WTC11 (cell line): ENCODE data around the gene PDE6D. TPM values are rescaled to one million over a fixed set of nuclear protein-coding genes. Genes with fewer than 3 reads are reported as not detected.
A peak's percentile ranks its signal among the peaks of the same experiment; 100 is the strongest.

Source experiments
- ATAC-seq: fragments of 200-7000 bp; cut with Tn5 transposase; 2 replicates; pipeline ENCODE4 v1.10.0; 2021; ENCODE audit warnings: mild to moderate bottlenecking, moderate library complexity
- CTCF ChIA-PET: fragments of 300-600 bp; sonication (Branson Sonifier 250); formaldehyde crosslinking; loops from one replicate; lab custom pipeline; 2021; ENCODE audit warnings: antibody characterized with exemption; lab: Charles Lee
- POLR2A ChIA-PET: fragments of 350-600 bp; sonication (Branson Sonifier 250); formaldehyde crosslinking; loops from one replicate; lab custom pipeline; 2021; ENCODE audit warnings: antibody characterized with exemption; lab: Charles Lee
- DNase-seq: peaks from one replicate; pipeline ENCODE4 v3.0.0; 2021; ENCODE audit warnings: low spot score
- H3K27ac Mint-ChIP-seq: 2 replicates; pipeline ENCODE4 v1.8.0; 2021; ENCODE audit warnings: mixed read lengths
- H3K27me3 Mint-ChIP-seq: 2 replicates; pipeline ENCODE4 v1.8.0; 2021; ENCODE audit warnings: low read depth, mild to moderate bottlenecking, moderate library complexity, mixed read lengths
- H3K36me3 Mint-ChIP-seq: 2 replicates; pipeline ENCODE4 v1.8.0; 2021; ENCODE audit warnings: mixed read lengths
- H3K4me1 Mint-ChIP-seq: 2 replicates; pipeline ENCODE4 v1.8.0; 2022; ENCODE audit warnings: mixed read lengths
- H3K4me3 Mint-ChIP-seq: 2 replicates; pipeline ENCODE4 v1.8.0; 2021; ENCODE audit warnings: mild to moderate bottlenecking, moderate library complexity, mixed read lengths
- H3K9me3 Mint-ChIP-seq: 2 replicates; pipeline ENCODE4 v1.8.0; 2021; ENCODE audit warnings: mixed read lengths
- ATF6 ChIP-seq: sonication (generic); formaldehyde crosslinking; IDR thresholded peaks from 2 replicates; pipeline ENCODE4 v1.8.1; 2023; ENCODE audit warnings: mild to moderate bottlenecking, missing genetic modification reagents
- CBFB ChIP-seq: sonication (generic); formaldehyde crosslinking; IDR thresholded peaks from 2 replicates; pipeline ENCODE4 v1.8.1; 2022; ENCODE audit warnings: mild to moderate bottlenecking, low read depth, missing genetic modification reagents
- ZMAT4 ChIP-seq: fragments of 250-450 bp; sonication (Bioruptor Pico); IDR thresholded peaks from 2 replicates; pipeline ENCODE4 v1.9.0; 2021; ENCODE audit warnings: mild to moderate bottlenecking
- ZNF121 ChIP-seq: sonication (generic); formaldehyde crosslinking; IDR thresholded peaks from 2 replicates; pipeline ENCODE4 v1.8.0; 2023; ENCODE audit warnings: missing genetic modification reagents
- ZNF263 ChIP-seq: sonication (generic); formaldehyde crosslinking; IDR thresholded peaks from 2 replicates; pipeline ENCODE4 v1.8.1; 2022; ENCODE audit warnings: low read depth, mild to moderate bottlenecking, moderate library complexity, missing genetic modification reagents
- total RNA-seq: library from RNA; stranded (reverse); gene quantifications from 3 replicates; pipeline ENCODE4 v1.2.3, GENCODE V29; 2021
- TF ChIP-seq, protein P1 (sequence below): fragments of 250-450 bp; sonication (Bioruptor Pico); IDR thresholded peaks from 2 replicates; pipeline ENCODE4 v1.9.0; 2021; ENCODE audit warnings: mild to moderate bottlenecking
- TF ChIP-seq, protein P2 (sequence below): sonication (generic); formaldehyde crosslinking; conservative IDR thresholded peaks from 2 replicates; pipeline ENCODE4 v1.8.1; 2022; ENCODE audit warnings: mild to moderate bottlenecking, missing genetic modification reagents

The PDE6D gene
- total RNA-seq, 1 experiment from 2014 or later, result 30.2 TPM

DNA sequence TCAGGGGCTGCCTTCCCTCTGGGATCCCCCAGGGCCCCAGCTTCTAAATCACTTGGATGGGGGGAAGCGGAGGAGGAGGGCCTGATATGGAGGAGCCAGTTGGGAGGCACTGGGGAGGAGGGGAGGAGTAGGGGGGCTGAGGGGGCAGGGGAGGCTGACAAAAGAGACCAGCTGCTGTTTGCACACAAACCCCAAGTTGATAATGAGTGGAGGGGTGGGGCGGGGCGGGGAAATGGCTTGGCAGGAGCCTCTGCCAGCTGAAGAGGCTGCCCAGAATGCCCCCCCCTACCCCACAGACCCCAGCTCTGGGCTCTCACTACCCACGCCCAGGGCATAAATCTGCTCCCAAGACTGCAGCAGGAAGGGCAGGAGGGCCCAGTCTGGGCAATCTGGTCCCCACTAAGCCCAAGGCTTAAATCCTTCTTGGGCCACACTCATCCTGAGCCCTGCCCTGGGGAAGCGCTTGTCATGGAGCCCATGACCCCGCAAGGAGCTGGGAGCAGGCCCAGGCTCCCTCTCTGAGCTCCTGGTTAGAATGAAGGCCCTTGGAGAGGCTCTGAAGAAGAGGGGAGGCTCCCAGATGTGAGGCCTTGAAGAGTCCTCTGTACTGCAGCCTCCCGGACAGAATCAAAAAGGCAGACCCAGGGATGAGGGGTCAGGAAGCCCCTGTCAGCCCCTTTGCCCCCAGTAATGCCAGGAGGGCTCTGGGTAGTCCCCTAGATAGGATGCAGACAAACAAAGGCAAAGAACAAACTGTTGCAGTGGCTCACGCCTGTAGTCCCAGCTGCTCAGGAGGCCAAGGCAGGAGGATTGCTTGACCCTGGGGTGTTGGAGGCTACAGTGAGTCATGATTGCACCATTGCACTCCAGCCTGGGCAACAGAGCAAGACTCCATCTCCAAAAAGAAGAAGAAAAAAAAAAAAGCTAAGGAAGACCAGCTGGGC is 97.5 kb downstream of the PDE6D start:
- TF ChIP-seq ZMAT4 (CRISPR knock-in tag) (no peak), ZNF121 (peak; percentile 82)
- TF ChIP-seq, protein P1, sequence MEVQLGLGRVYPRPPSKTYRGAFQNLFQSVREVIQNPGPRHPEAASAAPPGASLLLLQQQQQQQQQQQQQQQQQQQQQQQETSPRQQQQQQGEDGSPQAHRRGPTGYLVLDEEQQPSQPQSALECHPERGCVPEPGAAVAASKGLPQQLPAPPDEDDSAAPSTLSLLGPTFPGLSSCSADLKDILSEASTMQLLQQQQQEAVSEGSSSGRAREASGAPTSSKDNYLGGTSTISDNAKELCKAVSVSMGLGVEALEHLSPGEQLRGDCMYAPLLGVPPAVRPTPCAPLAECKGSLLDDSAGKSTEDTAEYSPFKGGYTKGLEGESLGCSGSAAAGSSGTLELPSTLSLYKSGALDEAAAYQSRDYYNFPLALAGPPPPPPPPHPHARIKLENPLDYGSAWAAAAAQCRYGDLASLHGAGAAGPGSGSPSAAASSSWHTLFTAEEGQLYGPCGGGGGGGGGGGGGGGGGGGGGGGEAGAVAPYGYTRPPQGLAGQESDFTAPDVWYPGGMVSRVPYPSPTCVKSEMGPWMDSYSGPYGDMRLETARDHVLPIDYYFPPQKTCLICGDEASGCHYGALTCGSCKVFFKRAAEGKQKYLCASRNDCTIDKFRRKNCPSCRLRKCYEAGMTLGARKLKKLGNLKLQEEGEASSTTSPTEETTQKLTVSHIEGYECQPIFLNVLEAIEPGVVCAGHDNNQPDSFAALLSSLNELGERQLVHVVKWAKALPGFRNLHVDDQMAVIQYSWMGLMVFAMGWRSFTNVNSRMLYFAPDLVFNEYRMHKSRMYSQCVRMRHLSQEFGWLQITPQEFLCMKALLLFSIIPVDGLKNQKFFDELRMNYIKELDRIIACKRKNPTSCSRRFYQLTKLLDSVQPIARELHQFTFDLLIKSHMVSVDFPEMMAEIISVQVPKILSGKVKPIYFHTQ (CRISPR knock-in tag), result no peak
- DNase-seq (no peak), ATAC-seq (no peak)
- no peaks in the 10 kb centered on the region for H3K36me3 Mint-ChIP-seq
- ChIA-PET POLR2A (interaction anchor here (0.6 to 7.0 kb wide), 10 partner anchors 10 to 70 kb away, joined by 3 to 61 read pairs (median 4); partner anchors contain the start of gene PTMA), CTCF (interaction anchor here (0.5 to 13.1 kb wide), 10 partner anchors 9 to 908 kb away, joined by 3 to 206 read pairs (median 8); partner anchors contain the start of gene PTMA)
- H3K9me3 Mint-ChIP-seq, result no peaks in the 10 kb centered on the region
- no peaks in the 10 kb centered on the region for H3K27me3 Mint-ChIP-seq
- H3K4me3 Mint-ChIP-seq, result no peak overlapping the region
- peaks cover 55% of the 10 kb centered on the region for H3K4me1 Mint-ChIP-seq
- no peak overlapping the region for H3K27ac Mint-ChIP-seq

DNA sequence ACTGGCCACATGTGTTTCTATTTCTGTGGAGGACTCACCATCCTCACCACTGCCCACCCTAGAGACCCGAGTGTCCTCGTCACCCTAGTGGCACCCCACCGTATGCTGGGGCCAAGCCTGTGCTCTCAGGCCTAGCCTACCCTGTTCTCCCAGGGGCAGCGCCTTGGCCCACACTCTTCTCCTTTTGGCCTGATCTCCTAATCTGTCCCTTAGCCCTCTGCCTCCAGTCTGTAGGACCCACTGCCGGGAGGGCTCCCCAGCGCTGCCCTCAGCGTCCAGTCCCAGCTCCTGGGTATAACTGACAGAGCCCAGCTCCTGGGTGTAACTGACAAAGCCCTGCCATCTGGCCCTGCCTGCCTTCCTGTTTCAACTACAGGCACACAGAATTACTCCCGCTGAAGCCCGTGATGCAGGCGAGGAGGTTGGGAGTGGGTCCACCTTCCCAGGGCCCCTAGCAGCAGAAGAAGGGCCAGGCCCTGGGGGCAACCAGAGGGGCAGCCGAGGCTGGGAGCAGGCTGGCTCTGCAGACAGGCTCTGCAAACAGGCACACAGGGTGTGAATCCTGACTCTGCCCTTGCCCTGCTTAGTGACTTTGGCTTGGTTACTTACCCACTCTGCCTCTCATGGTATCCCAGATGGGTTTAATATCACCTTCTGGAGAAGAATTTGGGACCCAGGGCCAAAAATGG is 98.3 kb downstream of the PDE6D start:
- POLR2A ChIA-PET, result interaction anchor here (1.0 to 7.0 kb wide), 6 partner anchors 9 to 70 kb away, joined by 3 to 61 read pairs (median 12); partner anchors contain the start of gene PTMA
- Mint-ChIP-seq H3K27ac (peak overlapping the region; percentile 99), H3K27me3 (no peaks in the 10 kb centered on the region), H3K36me3 (no peaks in the 10 kb centered on the region), H3K9me3 (no peaks in the 10 kb centered on the region), H3K4me3 (peak overlapping the region; percentile 86), H3K4me1 (peaks cover 54% of the 10 kb centered on the region)
- TF ChIP-seq, protein P2, sequence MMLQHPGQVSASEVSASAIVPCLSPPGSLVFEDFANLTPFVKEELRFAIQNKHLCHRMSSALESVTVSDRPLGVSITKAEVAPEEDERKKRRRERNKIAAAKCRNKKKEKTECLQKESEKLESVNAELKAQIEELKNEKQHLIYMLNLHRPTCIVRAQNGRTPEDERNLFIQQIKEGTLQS (CRISPR knock-in tag), result no peak
- TF ChIP-seq ATF6 (no peak), CBFB (no peak), ZNF263 (no peak)
- CTCF ChIA-PET, result interaction anchor here (1.1 to 13.1 kb wide), 7 partner anchors 8 to 141 kb away, joined by 3 to 206 read pairs (median 7); no protein-coding TSS in a partner anchor
- DNase-seq, result no peak
- ATAC-seq, result no peak

Other genes starting within 250 kb of the PDE6D start
- gene TEX44, start 188.4 kb downstream of the PDE6D start, total RNA-seq, result not detected in 3 replicates
- 2,164 to 2,284 TPM (median 2,200 TPM) in 3 replicates for gene PTMA, start 72.8 kb downstream of the PDE6D start, total RNA-seq
- 56.5 to 63.8 TPM (median 57.1 TPM) in 3 replicates for gene COPS7B, start 5.2 kb upstream of the PDE6D start, total RNA-seq
- gene NPPC, start 145.1 kb upstream of the PDE6D start, total RNA-seq, result 0.98 to 2.5 TPM (median 2.2 TPM) in 3 replicates
- 26.7 to 32.5 TPM (median 28.5 TPM) in 3 replicates for gene DIS3L2, start 180.4 kb upstream of the PDE6D start, total RNA-seq